NCI-H524 (cell line): ENCODE results near the gene NEDD9.

ENCODE experiments used
- DNase-seq, 2 experiments: peaks; one replicate each; lab custom pipeline; 2025; lab: John Stamatoyannopoulos, UW

The NEDD9 gene

GRCh38 chr6:11260249-11261038 is 28.0 kb upstream of the NEDD9 start:
- DNase-seq: no peak

- DNase-seq: no peak
These were observed 26.1 kb upstream of the NEDD9 start for GRCh38 chr6:11258260-11259237.

- DNase-seq: no peak
These were observed 23.1 kb upstream of the NEDD9 start for GRCh38 chr6:11255610-11256009.

GRCh38 chr6:11253594-11253993 is 21.1 kb upstream of the NEDD9 start:
- DNase-seq: no peak

- DNase-seq: no peak
These were observed 19.3 kb upstream of the NEDD9 start for GRCh38 chr6:11251553-11252360.

- no peak for DNase-seq
These were observed 17.6 kb upstream of the NEDD9 start for GRCh38 chr6:11250108-11250507.

- DNase-seq: no peak
These were observed 16.7 kb upstream of the NEDD9 start for GRCh38 chr6:11248974-11249761.

- DNase-seq: no peak
These were observed 14.3 kb upstream of the NEDD9 start for GRCh38 chr6:11246722-11247121.

GRCh38 chr6:11245381-11246256 is 13.2 kb upstream of the NEDD9 start:
- DNase-seq: no peak

GRCh38 chr6:11244387-11245126 is 12.1 kb upstream of the NEDD9 start:
- no peak for DNase-seq

GRCh38 chr6:11243861-11244260 is 11.4 kb upstream of the NEDD9 start:
- DNase-seq: no peak

- DNase-seq: no peak
These were observed 10.2 kb upstream of the NEDD9 start for GRCh38 chr6:11242711-11243110.

GRCh38 chr6:11241793-11242201 is 9.3 kb upstream of the NEDD9 start:
- DNase-seq: no peak

GRCh38 chr6:11241154-11241792 is 8.8 kb upstream of the NEDD9 start:
- no peak for DNase-seq

- no peak for DNase-seq
These were observed 5.5 kb upstream of the NEDD9 start for GRCh38 chr6:11237956-11238355.

- no peak for DNase-seq
These were observed 5.0 kb upstream of the NEDD9 start for GRCh38 chr6:11237428-11237827.

GRCh38 chr6:11236915-11237314 is 4.4 kb upstream of the NEDD9 start:
- DNase-seq: no peak

- no peak for DNase-seq
These were observed 3.7 kb upstream of the NEDD9 start for GRCh38 chr6:11236076-11236750.
